Activated effector memory CD4-positive, alpha-beta T cell treated with Interleukin-2 at 50 U/mL for 16 hours (primary cell): Measurements from ENCODE around the gene LRP1B.

Experiments used
- DNase-seq: peaks from one replicate; pipeline ENCODE4 v3.0.0-alpha.2; 2020

The LRP1B gene

GRCh38 chr2:142038826-142039225 lies 92.0 kb downstream of the LRP1B start:
- DNase-seq, result no peak

DNA sequence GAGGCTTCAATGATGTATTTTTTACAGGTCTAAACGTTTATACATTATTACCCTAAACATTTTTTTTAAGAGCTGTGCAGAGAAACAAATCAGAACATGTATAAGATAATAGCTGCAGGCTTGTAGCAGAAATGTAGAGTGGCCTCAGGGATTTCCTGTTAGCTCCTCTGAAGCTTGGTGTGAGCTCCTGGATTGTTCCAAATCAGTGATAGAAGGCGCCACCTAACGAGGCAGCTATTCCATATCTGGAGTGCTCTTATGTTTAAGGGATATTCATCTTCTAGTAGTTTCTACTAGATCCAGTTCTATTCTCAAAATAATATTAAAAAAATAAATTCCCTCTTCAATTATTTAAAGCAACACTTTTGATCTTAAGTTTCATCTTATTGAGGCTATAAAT lies 93.1 kb downstream of the LRP1B start:
- no peak for DNase-seq

- DNase-seq, result no peak
Observed at GRCh38 chr2:142037066-142037465, 93.8 kb downstream of the LRP1B start.

GRCh38 chr2:142033393-142033792 lies 97.4 kb downstream of the LRP1B start:
- no peak for DNase-seq

DNA sequence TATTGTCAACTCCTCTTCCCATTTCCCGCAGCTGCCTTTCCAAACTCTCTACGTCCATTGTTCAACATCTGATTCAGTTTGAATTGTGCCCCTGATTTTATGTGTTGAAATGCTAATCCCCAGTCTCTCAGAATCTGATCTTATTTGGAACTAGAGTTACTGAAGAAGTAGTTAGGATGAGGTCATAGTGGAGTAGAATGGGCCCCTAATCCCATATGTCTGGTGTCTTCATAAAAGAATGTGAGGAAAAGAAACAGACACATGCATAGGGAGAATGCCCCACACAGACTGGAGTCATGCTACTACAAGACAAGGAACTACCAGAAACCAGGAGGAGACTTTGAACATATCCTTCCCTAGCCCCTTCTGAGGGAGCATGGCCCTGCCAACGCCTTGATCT lies 99.2 kb downstream of the LRP1B start:
- DNase-seq, result no peak

- no peak for DNase-seq
Observed at GRCh38 chr2:142030735-142031134, 100.1 kb downstream of the LRP1B start.

GRCh38 chr2:142029974-142030373 lies 100.8 kb downstream of the LRP1B start:
- DNase-seq, result no peak

GRCh38 chr2:142025394-142025793 lies 105.4 kb downstream of the LRP1B start:
- no peak for DNase-seq

DNA sequence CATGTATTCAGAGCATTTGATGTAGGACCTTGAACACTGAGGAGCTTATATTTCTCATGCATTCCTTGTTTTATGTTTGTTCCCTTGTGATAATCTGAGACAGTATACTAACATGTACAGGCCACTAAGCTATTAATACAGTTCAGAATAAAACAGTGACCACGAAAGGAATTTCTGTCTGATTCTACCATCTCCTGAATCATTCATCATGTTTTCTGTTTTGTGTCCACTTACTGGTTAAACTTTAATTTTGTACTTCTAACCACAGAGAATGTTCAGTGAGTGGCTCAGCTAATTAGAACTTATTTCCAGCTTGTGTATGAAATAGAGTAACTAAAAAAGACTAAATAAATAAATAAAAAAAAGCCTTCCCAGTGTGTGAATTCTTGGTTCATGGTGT lies 110.4 kb downstream of the LRP1B start:
- no peak for DNase-seq

DNA sequence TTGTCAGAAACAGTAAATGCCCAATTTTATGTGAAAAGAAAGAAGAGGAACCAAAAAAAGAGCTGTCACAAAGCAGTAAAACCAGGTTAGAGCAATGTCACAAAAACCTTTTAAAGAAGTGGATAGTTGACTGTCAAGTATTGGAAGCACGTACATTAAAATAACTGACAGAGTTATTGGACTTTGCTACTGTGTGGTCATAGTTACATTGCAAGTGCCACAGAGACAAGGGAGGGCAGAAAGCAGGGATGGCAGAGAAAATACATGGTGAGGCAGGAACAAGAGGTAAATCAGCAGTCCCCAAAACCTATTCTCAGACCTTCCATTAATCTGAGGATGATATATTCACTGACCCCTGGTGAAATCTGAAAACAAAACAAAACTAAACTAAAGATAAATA lies 116.3 kb downstream of the LRP1B start:
- DNase-seq, result no peak

DNA sequence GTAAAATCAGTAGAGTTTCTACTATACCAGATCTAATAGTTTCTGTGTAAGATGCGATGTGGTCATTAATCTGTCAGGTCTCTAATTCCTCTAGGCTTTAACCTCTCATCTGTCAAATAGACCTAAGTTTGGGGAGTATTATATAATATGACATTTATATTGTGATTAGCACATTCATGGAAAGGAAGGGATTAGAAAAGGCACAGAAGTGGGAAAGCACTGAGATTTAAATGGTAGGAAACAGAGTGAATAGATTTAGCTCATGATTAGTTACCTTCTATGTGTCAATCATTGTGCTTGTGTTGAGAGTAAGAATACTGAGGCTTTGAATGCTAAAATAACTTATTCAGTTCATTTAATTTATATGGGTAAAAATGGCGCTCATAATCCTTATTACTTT lies 118.0 kb downstream of the LRP1B start:
- DNase-seq, result no peak

DNA sequence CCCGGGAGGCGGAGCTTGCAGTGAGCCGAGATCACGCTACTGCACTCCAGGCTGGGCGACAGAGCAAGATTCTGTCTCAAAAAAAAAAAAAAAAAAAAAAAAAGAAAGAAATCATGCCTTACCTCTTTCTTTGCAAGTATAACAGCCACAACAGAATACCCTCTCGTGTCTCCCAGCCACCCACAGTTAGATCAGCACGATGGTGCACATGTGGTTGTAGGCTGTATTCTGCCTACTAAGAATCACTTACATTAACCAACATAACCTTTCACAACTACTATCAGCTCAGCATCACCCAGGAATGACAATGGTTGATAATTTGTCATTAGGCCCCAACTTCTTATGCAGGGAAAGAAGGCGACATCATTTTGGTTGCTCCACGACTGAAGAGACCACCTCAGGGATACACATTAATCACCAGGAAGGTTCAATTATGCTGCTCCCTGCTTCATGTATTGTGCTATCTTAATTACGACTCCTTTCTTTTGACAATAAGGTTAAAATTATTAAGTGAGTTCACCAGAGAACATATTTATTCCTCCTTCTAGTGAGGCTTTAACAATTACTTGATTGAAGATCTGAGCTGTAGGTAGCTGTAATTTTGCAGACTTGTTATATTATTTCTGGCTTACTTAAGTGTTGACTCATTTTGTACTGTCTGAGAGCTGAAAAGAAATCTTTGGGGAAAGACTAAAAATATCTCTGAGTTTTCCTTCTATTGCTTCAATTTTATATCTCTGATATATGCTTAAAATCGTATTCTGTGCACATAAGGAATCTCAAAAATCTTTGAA lies 120.1 kb downstream of the LRP1B start:
- no peak for DNase-seq

- no peak for DNase-seq
Observed at GRCh38 chr2:142008135-142008744, 122.6 kb downstream of the LRP1B start.

DNA sequence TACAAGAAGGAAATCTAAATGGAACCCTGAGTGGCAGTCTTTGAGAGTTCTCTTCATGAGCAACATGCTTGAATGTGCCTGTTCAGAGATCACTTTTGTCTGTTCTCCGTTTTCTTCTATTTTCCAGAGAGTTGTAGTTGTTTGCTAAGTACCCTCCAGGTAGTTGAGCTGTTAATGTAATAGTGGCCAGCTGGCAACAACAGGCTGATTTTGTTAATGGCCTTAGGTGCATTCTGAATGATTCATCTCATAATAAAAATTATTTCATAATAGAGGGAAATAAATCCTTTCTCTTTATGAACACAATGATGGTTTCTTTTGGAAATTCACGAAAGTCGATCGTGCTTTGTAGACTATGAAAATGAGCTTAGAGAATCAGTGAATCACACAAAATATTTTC lies 136.8 kb downstream of the LRP1B start:
- no peak for DNase-seq

GRCh38 chr2:141992695-141993094 lies 138.1 kb downstream of the LRP1B start:
- no peak for DNase-seq

DNA sequence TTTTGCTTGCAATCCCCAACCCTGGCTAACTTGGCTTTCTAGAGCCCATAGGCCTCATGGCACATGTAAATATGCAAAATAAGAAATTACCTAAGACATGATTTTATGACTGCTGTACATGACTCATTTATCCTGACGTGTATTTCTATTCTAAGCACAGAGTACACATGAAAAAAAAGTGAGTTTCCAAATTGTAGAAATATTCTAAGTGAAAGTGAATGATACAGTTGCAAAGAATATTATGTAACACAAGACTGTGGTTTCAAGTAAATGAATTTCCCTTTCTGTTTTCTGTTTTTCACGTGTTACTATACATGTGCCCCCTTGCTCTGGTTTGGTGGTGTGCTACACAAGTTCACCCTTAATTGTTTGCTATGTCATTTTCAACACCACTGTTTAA lies 162.4 kb downstream of the LRP1B start:
- no peak for DNase-seq

DNA sequence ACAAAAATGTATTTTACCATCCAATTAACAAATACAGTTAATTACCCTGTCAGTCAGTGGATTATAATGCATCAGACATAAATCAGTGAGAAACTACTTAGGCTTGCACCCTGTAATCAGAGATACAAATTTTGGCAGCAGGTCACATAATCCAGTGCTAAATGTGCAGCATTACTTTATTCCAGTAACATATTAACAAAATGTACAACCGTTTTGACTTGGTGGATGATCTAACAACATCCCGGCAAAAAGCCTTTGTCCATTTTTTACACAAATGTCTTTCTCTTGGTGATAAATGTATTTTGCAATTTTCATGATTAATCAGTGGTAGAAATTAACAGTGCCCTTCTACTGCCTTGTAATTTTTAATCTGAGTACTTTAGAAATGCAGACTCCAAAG lies 162.8 kb downstream of the LRP1B start:
- DNase-seq, result no peak

GRCh38 chr2:141967503-141967902 lies 163.3 kb downstream of the LRP1B start:
- no peak for DNase-seq

DNA sequence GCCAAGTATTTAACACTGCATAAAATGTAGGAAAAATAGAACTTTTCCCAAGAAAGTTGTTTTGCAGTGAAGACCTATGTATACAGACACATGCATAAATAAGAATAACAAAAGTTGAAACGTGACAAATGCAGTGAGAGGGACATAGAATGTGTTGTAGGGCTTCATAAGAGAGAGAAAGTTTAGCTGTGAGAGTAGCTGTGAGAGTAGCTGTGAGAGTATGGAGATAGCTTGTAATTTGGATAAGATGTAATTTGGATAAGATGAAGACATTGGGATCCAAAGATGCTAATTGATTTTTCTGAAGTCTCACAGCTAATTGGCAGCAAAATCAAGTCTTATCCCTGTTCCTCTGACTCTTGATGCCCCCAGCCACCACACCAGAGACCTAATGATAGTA lies 170.9 kb downstream of the LRP1B start:
- DNase-seq, result no peak

DNA sequence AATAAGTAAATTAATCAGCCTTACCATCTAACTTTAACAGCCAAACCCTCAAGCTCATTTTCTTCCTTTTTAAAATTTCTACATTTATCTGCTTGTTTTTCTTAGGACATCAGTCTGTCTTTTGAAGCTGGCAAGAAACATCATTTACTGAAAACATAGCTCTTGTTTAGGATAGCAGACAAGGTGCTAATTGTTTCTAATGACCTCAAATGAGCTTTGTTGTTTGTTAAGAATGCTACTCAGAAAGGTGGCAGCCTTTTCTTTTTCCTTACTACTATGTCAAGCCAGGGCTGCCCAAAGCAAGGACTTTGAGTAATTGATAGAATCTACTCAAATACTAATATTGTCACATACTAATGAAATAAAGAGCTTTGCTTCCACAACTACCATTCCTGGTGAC lies 171.8 kb downstream of the LRP1B start:
- DNase-seq, result no peak

- DNase-seq, result no peak
Observed at GRCh38 chr2:141957827-141958450, 172.9 kb downstream of the LRP1B start.

DNA sequence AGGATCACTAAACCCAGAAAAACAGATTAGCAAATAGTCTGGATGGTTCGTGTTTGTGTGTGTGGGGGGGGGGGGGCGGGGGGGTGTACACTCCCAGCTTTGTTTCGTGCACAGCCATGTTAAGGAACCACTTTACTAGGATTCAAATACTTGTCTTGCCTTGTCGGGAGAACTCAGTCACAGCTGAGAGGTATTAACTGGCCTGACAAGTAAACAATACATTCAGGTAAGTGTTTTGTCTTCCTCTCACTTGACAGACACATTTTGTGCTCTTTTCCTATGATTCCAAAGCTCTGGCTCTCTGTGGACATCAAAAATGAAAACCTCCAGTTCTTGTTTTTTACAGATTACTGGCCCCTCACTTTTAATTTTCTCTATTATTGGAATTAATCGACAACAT lies 173.5 kb downstream of the LRP1B start:
- DNase-seq, result no peak

DNA sequence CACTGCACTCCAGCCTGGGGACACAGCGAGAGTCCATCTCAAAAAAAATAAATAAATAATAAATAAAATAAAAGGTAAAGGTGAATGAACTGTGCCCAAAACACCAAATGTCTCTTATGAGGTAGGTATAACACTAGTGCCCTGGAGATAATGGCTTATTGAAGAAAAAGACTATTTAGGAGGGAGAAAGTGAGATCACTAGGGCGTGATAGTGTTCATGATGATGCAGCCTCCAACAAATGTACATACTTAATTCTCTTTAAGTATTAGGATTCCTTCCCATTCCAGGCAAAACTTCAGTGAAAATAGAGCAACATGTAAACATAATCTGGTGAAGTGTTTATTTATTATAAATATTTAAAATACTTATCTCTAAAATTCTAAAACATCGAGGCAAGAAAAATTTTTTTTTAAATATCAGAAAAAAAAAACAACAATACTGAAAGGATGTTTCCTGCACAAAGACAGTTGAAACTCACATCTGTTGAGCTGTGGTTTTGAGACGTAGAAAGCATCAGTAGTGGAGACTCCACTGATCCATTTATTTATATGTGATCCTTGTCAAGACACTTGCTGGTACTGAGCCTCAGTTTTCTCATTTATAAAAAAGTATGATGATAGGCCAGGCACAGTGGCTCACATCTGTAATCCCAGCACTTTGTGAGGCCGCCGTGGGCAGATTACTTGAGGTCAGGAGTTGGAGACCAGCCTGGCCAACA lies 183.3 kb downstream of the LRP1B start:
- no peak for DNase-seq

DNA sequence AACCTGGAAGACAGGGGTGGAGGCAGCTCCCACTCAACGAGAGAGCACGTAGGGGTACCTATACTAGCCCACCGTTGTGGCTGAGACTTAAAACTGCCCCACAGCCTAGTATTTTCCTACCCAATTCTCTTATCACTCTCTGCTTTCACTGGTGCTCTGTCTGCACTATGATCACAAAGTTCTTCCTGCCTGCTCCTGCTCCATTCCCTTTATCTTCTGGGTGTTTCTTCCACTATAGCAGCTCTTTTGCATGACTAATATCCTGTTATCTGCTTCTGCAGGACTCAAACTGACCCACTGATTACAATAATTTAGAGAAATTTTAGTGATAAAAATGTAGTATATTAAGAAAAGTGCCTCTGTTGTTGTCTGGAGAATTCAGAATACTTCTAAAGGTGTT lies 184.8 kb downstream of the LRP1B start:
- no peak for DNase-seq
